GM12878 (cell line): ENCODE data around the gene UCKL1. TPM values are rescaled to one million over a fixed set of nuclear protein-coding genes. Genes with fewer than 3 reads are reported as not detected.
A peak's percentile ranks its signal among the peaks of the same experiment; 100 is the strongest.

Experiments
- IRF4 ChIP-seq: IDR thresholded peaks from 2 replicates; pipeline ENCODE4 v1.6.1; 2011; ENCODE audit warnings: low read depth, low read length
- JUNB ChIP-seq: IDR thresholded peaks from 2 replicates; pipeline ENCODE4 v1.6.1; 2016; ENCODE audit warnings: antibody characterized with exemption, mild to moderate bottlenecking
- MEF2B ChIP-seq: fragments of 450-650 bp; IDR thresholded peaks from 2 replicates; pipeline ENCODE4 v1.6.1; 2018; ENCODE audit warnings: mild to moderate bottlenecking, moderate library complexity; ENCODE audit not compliant: partially characterized antibody, poor library complexity, severe bottlenecking
- MYC ChIP-seq: IDR thresholded peaks from 2 replicates; pipeline ENCODE4 v1.6.1; 2011; ENCODE audit warnings: mild to moderate bottlenecking, low read length, moderate library complexity, inconsistent platforms; ENCODE audit not compliant: insufficient read depth, insufficient replicate concordance, insufficient read length, severe bottlenecking
- NBN ChIP-seq: fragments of 450-650 bp; IDR thresholded peaks from 2 replicates; pipeline ENCODE4 v1.6.1; 2016
- POLR2AphosphoS2 ChIP-seq: IDR thresholded peaks from 2 replicates; pipeline ENCODE4 v1.6.1; 2011; ENCODE audit warnings: low read depth, mild to moderate bottlenecking, low read length, improper control_type of control experiment, moderate library complexity
- polyA plus RNA-seq, 11 experiments: library from polyadenylated mRNA; depleted of rRNA in 4 of 11; unstranded in 6 of 11; stranded (reverse) in 5 of 11; fragments of >200 nt; fragmentation: Nextera tagmentation in 4 of 11; fragmentation: Illumina TruSeq in 1 of 11; extraction: Ambion mirVana in 4 of 11; extraction: Trizol in 1 of 11; gene quantifications; 1 replicate in 1 of 11; 2 replicates in 10 of 11; pipeline versions ENCODE4 v1.2.1 to v1.2.3, GENCODE V29; 2011 to 2016; ENCODE audit warnings: inconsistent platforms in 2 of 11, missing spikeins in 2 of 11, low read depth in 1 of 11
- total RNA-seq, 4 experiments: library from RNA; depleted of rRNA in 3 of 4; stranded (reverse); fragments of >200 nt in 3 of 4; fragmentation: Illumina TruSeq in 1 of 4; extraction: Trizol in 1 of 4; gene quantifications; 2 replicates each; pipeline versions ENCODE4 v1.2.1 to v1.2.3, GENCODE V29; 2013 to 2021
- TF ChIP-seq, protein P1 (sequence below): fragments of 450-650 bp; IDR thresholded peaks from 2 replicates; pipeline ENCODE4 v1.6.1; 2017; ENCODE audit warnings: mild to moderate bottlenecking, moderate library complexity
- TF ChIP-seq, protein P2 (sequence below): IDR thresholded peaks from 2 replicates; pipeline ENCODE4 v1.6.1; 2012; ENCODE audit warnings: low read depth, low read length, improper control_type of control experiment
- TF ChIP-seq, protein P3 (sequence below): fragments of 450-650 bp; IDR thresholded peaks from 2 replicates; pipeline ENCODE4 v1.6.1; 2017; ENCODE audit warnings: mild to moderate bottlenecking
- TF ChIP-seq, protein P4 (sequence below): fragments of 450-650 bp; IDR thresholded peaks from 2 replicates; pipeline ENCODE4 v1.6.1; 2017; ENCODE audit warnings: mild to moderate bottlenecking, moderate library complexity

Gene UCKL1
- total and polyA plus RNA-seq, 10 of the 15 experiments (the other 5 are each of a cell fraction or from before 2014, with no cell fraction given) = 2.4 to 36.3 (median 24.8) TPM

DNA sequence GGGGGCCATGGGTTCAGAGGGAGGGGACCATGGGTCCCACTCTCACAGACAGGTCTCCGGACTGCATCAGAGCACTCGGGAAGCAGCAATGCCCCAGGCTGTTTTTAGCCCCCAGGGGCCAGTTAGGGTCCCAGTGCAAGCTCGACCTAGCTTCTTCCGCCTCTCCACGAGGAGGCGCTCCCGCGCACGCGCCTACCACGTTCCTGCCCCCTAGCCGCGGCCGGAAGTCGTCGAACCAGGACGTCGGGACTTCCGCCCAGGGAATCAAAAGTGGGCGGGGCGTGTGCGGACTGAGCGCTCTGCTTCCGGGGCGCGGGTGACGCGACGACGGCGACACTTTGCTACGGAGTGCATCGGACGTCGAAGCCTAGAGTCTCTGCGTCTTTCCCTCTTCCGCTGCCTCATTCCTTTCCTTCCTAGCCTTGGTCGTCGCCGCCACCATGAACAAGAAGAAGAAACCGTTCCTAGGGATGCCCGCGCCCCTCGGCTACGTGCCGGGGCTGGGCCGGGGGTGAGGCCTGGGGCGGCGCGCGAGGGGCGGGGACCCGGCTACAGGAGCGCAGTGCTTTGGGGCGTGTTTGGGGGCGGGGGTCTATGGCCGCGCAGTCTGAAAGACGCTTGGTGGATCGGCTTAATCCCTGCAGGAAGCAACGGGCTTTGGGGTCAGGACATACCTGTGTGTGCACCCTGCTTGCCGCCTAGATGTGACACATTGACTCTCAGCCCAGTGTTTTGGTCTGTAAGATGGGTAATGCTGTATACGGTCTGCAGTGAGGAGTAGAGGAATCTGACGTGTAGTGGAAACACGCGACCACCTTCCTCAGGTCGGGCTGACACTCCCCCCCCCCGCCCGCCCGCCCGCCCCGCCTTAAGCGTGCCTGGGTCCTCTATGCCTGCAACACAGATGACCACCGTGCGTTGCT, 24.9 kb upstream of the UCKL1 start, which contains the start of gene PRPF6 (continued):
- TF ChIP-seq, protein P1, sequence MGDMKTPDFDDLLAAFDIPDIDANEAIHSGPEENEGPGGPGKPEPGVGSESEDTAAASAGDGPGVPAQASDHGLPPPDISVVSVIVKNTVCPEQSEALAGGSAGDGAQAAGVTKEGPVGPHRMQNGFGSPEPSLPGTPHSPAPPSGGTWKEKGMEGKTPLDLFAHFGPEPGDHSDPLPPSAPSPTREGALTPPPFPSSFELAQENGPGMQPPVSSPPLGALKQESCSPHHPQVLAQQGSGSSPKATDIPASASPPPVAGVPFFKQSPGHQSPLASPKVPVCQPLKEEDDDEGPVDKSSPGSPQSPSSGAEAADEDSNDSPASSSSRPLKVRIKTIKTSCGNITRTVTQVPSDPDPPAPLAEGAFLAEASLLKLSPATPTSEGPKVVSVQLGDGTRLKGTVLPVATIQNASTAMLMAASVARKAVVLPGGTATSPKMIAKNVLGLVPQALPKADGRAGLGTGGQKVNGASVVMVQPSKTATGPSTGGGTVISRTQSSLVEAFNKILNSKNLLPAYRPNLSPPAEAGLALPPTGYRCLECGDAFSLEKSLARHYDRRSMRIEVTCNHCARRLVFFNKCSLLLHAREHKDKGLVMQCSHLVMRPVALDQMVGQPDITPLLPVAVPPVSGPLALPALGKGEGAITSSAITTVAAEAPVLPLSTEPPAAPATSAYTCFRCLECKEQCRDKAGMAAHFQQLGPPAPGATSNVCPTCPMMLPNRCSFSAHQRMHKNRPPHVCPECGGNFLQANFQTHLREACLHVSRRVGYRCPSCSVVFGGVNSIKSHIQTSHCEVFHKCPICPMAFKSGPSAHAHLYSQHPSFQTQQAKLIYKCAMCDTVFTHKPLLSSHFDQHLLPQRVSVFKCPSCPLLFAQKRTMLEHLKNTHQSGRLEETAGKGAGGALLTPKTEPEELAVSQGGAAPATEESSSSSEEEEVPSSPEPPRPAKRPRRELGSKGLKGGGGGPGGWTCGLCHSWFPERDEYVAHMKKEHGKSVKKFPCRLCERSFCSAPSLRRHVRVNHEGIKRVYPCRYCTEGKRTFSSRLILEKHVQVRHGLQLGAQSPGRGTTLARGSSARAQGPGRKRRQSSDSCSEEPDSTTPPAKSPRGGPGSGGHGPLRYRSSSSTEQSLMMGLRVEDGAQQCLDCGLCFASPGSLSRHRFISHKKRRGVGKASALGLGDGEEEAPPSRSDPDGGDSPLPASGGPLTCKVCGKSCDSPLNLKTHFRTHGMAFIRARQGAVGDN = peak; percentile 53
- TF ChIP-seq, protein P2, sequence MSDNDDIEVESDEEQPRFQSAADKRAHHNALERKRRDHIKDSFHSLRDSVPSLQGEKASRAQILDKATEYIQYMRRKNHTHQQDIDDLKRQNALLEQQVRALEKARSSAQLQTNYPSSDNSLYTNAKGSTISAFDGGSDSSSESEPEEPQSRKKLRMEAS = peak; percentile 96
- TF ChIP-seq MEF2B (peak; percentile 94), MYC (peak; percentile 90), IRF4 (no peak), POLR2AphosphoS2 (peak; percentile 87), NBN (peak; percentile 78), JUNB (no peak)
- TF ChIP-seq, protein P3, sequence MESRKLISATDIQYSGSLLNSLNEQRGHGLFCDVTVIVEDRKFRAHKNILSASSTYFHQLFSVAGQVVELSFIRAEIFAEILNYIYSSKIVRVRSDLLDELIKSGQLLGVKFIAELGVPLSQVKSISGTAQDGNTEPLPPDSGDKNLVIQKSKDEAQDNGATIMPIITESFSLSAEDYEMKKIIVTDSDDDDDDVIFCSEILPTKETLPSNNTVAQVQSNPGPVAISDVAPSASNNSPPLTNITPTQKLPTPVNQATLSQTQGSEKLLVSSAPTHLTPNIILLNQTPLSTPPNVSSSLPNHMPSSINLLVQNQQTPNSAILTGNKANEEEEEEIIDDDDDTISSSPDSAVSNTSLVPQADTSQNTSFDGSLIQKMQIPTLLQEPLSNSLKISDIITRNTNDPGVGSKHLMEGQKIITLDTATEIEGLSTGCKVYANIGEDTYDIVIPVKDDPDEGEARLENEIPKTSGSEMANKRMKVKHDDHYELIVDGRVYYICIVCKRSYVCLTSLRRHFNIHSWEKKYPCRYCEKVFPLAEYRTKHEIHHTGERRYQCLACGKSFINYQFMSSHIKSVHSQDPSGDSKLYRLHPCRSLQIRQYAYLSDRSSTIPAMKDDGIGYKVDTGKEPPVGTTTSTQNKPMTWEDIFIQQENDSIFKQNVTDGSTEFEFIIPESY = no peak
- TF ChIP-seq, protein P4, sequence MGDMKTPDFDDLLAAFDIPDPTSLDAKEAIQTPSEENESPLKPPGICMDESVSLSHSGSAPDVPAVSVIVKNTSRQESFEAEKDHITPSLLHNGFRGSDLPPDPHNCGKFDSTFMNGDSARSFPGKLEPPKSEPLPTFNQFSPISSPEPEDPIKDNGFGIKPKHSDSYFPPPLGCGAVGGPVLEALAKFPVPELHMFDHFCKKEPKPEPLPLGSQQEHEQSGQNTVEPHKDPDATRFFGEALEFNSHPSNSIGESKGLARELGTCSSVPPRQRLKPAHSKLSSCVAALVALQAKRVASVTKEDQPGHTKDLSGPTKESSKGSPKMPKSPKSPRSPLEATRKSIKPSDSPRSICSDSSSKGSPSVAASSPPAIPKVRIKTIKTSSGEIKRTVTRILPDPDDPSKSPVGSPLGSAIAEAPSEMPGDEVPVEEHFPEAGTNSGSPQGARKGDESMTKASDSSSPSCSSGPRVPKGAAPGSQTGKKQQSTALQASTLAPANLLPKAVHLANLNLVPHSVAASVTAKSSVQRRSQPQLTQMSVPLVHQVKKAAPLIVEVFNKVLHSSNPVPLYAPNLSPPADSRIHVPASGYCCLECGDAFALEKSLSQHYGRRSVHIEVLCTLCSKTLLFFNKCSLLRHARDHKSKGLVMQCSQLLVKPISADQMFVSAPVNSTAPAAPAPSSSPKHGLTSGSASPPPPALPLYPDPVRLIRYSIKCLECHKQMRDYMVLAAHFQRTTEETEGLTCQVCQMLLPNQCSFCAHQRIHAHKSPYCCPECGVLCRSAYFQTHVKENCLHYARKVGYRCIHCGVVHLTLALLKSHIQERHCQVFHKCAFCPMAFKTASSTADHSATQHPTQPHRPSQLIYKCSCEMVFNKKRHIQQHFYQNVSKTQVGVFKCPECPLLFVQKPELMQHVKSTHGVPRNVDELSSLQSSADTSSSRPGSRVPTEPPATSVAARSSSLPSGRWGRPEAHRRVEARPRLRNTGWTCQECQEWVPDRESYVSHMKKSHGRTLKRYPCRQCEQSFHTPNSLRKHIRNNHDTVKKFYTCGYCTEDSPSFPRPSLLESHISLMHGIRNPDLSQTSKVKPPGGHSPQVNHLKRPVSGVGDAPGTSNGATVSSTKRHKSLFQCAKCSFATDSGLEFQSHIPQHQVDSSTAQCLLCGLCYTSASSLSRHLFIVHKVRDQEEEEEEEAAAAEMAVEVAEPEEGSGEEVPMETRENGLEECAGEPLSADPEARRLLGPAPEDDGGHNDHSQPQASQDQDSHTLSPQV = no peak
